T-helper 2 cell treated with Interferon-gamma antibody and Interleukin-4, amounts not matched to agents 100 ng/mL and 5 ng/mL, for 36 hours (primary cell): ENCODE measurements around the gene ZNF594. TPM values are rescaled to one million over a fixed set of nuclear protein-coding genes. Genes with fewer than 3 reads are reported as not detected.
"Not testable (repeated sequence)": the region's sequence is repeated elsewhere in the genome, so short reads cannot be mapped to it uniquely, and the experiment has no call there.

Experiments
- intact Hi-C: fragments of 100-400 bp; cut with micrococcal nuclease; formaldehyde crosslinking; loops from one replicate; pipeline ENCODE4 v1.15.1; 2023
- total RNA-seq: library from RNA; stranded (reverse); gene quantifications from 2 replicates; pipeline ENCODE4 v1.2.3, GENCODE V29; 2022

The ZNF594 gene
- total RNA-seq, 1 donor from 2014 or later: 8.6 TPM

GRCh38 chr17:5203178-5203907, 11.7 kb upstream of the ZNF594 start:
- intact Hi-C loops: no loop called here

DNA sequence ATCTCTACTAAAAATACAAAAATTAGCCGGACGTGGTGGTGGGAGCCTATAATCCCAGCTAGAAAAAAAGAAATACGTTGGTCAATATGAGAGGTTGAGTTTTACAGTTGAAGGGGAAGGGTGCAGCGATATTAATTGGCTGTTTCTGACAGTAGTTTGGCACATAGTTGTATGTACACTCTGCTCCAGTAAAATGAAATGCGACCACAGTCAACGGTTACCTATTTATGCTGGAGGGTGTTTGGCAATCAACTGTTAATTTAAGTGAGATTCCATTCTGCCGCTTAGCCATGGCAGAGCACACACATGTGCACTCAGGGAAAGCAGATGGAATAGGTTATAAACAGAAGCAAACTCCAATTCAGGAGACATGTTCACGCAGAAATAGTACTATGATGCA, 9.3 kb upstream of the ZNF594 start:
- intact Hi-C loops: no loop called here

DNA sequence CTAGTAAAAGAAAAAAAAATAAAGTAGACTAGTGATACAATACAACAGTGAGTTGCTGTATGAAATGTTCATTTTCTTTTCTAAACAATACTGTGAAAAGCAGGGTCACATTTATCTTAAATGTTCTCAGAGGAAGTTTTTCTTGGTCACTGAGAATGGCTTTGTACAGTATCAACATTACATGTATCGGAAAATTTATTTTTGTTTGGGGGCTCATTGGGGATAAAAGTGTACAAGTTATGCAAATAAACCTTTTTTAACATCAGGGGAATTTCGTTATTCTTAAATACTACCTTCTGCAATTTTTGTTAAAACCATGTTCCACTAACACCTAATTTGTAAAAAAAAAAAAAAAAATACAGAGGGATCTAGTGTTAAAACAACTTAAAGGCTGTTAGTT, 8.7 kb upstream of the ZNF594 start:
- intact Hi-C loops: no loop called here

GRCh38 chr17:5198472-5198871, 6.8 kb upstream of the ZNF594 start:
- intact Hi-C loops: loop anchor here (5.0 to 10.0 kb wide), 2 partner anchors 86 to 239 kb away; partner anchors contain the start of genes C1QBP and RABEP1

GRCh38 chr17:5194346-5194745, 2.7 kb upstream of the ZNF594 start:
- intact Hi-C loops: loop anchor here (10.0 kb wide), 1 partner anchor 90 kb away; the partner anchor contains the start of gene RABEP1

- intact Hi-C loops: no loop called here
Measured at GRCh38 chr17:5184288-5184687, 7.4 kb downstream of the ZNF594 start.

- intact Hi-C loops: no loop called here
Measured at GRCh38 chr17:5183410-5183793, 8.3 kb downstream of the ZNF594 start.

DNA sequence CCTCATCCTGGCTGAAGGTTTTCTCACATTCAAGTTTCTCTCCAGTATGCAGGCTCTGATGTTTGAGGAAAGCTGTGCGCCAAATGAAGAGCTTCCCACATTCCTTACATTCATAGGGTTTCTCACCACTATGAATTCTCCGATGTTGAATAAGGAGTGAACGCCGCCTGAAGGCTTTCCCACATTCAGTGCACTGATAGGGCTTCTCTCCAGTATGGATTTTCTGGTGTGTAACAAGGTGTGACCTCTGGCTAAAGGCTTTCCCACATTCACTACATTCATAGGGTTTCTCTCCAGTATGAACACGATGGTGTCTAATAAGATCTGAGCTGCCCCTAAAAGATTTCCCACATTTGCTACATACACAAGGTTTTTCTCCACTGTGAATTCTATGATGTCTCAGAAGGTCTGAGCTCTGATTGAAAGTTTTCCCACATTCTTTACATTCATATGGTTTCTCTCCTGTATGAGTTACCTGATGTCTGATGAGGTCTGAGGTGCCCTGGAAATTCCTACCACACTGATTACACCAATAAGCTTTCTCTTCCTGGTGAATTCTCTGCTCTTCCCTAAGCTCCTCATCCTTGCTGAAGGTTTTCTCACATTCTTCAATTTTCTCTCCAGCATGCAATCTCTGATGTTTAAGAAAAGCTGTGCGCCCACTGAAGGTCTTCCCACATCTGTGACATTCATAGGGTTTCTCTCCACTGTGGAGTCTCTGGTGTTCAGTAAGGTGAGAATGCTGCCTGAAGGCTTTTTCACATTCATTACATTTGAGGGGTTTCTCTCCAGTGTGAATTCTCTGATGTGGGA, 8.9 kb downstream of the ZNF594 start:
- intact Hi-C loops: no loop called here

DNA sequence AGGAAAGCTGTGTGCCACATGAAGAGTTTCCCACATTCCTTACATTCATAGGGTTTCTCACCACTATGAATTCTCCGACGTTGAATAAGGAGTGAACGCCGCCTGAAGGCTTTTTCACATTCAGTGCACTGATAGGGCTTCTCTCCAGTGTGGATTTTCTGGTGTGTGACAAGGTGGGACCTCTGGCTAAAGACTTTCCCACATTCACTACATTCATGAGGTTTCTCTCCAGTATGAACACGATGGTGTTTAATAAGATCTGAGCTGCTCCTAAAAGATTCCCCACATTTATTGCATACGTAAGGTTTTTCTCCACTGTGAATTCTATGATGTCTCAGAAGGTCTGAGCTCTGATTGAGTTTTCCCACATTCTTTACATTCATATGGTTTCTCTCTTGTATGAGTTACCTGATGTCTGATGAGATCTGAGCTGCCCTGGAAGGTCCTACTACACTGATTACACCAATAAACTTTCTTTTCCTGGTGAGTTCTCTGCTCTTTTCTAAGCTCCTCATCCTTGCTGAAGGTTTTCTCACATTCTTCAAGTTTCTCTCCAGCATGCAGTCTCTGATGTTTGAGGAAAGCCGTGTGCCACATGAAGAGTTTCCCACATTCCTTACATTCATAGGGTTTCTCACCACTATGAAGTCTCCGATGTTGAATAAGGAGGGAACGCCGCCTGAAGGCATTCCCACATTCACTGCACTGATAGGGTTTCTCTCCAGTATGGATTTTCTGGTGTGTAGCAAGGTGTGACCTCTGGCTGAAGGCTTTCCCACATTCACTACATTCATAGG, 10.0 kb downstream of the ZNF594 start:
- intact Hi-C loops: no loop called here

DNA sequence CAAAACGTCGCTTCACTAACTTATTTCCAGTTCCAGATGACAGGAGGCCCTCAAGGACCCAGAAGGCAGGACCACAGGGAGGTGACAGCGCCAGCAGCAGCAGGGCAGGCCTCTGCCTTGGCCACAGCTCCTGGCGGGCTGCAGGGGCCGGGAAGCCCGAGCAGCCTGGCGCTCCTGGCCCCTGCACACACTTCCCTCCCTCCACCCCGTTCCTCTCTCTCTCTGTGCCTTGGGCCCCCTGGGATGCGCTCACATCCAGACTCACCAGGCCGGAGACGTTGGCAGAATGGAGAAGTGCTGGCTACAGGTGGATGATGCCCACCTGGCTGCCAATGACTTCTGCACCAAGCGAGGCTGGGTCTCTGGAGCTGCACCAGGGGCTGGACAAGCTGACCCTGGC, 12.7 kb downstream of the ZNF594 start:
- intact Hi-C loops: no loop called here

DNA sequence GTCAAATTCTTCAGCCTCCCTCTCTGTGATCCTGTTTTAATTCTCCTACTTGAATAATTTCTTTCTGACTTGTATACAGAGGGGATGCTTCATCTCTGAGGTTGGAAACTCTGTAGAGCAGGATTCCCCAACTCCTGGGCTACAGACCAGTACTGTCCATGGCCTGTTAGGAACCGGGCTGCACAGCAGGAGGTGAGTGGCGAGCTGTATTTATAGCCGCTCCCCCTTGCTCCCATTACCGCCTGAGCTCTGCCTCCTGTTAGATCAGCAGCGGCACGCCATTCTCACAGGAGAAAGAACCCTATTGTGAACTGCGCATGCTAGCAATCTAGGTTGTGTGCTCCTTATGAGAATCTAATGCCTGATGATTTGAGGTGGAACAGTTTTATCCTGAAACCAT, 16.6 kb downstream of the ZNF594 start:
- intact Hi-C loops: not testable (repeated sequence)

DNA sequence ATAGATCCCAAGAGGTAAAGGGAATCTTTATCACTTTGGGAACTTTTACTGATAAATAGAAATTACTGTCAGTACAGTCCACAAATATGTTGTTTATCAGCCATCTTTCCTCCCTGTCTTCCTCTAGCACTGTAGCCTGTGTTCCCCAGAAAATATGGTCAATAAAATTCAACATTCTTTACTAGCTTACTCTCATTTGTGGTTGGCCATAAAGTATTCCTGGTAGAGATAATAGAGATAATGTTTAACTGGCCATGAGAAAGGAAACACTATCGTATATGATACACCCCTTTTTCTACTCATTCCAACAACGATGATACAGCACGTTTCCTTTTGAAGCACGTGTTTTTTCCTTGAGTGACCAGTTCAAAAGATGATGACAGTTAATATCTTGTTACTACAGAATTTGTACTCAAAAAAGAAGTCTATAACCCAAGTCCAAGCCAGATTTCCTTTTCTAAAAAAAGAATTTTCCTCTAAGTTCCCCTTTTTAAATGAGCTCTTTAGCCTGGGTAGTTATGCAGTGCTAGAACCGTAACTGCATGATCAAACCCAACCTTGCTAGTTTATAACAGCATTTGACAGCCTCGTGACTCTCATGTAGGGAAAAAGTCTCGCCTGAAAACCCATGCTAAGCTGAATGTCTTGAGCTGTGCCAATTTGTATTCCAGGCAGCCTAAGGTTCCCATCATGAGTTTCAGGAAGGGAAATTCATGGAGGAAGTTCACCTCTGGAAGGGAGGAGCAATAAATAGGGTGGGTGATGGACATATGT, 25.7 kb downstream of the ZNF594 start:
- intact Hi-C loops: not testable (repeated sequence)

DNA sequence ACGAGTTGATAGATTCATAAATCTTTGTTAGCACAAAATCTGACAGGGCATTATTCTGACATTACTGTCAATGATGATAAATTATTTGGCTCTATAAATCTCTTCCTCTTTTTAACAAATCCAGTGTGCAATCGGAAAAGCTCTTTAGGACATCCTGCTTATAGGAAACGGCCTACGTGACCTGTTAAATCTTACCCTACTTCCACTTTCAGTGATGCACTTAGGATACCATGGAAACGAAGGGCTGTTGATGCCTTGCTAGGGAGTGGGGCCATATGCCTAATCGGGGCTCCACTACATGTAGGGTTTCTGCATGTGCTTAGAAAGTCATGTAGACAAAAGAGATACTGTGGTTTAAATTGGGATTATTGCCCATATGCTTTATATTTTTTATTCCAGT, 27.2 kb downstream of the ZNF594 start:
- intact Hi-C loops: no loop called here

DNA sequence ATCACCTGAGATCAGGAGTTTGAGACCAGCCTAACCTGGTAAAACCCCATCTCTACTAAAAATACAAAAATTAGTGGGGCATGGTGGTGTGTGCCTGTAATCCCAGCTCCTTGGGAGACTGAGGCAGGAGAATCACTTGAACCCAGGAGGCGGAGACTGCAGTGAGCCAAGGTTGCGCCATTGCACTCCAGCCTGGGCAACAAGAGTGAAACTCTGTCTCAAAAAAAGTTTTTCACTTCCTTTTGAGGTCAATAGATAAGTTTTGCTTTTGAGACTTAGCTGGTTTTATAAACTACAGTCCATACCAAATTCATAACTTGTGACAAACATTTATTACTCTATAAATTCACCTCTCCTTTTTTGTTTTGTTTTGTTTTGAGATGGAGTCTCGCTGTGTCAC, 29.9 kb downstream of the ZNF594 start:
- intact Hi-C loops: not testable (repeated sequence)

DNA sequence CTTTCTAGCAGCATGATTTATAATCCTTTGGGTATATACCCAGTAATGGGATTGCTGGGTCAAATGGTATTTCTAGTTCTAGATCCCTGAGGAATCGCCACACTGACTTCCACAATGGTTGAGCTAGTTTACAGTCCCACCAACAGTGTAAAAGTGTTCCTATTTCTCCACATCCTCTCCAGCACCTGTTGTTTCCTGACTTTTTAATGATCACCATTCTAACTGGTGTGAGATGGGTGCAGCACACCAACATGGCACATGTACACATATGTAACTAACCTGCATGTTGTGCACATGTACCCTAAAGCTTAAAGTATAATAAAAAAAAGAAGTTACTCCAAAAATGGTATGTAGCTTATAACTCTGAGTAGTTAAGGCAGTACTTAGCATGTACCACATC, 31.0 kb downstream of the ZNF594 start:
- intact Hi-C loops: not testable (repeated sequence)

- intact Hi-C loops: not testable (repeated sequence)
Measured at GRCh38 chr17:5146122-5146521, 45.5 kb downstream of the ZNF594 start.

GRCh38 chr17:5142877-5143276, 48.8 kb downstream of the ZNF594 start:
- intact Hi-C loops: not testable (repeated sequence)

- intact Hi-C loops: no loop called here
Measured at GRCh38 chr17:5139458-5139732, 52.3 kb downstream of the ZNF594 start.

DNA sequence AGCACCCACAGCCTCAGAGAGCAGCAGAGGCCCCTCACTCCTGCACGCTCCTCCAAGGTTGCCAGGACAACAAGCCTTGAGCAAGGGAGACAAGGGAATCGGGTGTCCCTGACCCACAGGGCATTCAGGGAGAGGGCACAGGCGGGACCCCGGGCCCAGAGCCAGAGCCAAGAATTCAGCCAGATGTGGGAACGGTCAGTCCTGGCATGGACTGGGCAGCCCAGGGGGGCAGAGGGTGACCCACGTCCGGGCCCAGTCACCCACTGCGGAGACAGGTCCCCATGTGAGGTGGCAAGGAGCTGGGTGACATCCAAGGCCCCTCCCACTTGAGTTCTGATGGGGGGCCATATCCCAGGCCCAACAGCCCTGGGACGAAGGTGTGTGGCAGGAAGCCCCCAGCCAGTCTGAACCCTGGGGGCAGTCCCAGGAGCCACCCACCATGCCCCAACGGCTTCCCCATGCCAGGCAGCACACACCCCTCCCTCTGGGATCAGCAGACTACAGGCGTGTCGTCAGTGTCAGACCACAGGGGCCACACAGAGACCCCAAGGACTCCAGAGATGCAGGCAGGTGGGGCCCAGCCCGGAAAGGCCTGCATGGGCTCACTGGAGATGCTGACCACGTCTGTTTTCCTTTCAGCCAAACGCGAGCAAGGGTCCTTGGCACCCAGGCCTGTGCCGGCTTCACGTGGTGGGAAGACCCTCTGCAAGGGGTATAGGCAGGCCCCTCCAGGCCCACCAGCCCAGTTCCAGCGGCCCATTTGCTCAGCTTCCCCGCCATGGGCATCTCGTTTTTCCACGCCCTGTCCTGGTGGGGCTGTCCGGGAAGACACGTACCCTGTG, 52.8 kb downstream of the ZNF594 start:
- intact Hi-C loops: no loop called here

DNA sequence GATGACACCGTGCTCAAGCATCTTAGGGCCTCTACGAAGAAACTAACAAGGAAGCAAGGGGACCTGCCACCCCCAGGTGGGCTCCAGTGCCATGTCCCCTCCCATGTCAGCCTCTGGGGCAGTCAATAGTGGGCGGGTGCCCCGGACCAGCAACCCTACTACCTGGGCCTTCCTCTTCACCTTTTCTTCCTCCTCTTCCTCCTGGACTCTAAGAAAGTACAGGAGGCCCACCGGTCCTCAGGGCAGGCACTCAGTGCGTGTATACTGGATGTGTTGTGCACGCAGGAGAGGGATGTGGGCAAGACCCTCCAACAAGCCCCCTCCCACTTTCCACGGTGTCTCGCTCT, 53.5 kb downstream of the ZNF594 start:
- intact Hi-C loops: not testable (repeated sequence)
